ENCODE data around the gene TBC1D4.

TBC1D4 gene

DNA sequence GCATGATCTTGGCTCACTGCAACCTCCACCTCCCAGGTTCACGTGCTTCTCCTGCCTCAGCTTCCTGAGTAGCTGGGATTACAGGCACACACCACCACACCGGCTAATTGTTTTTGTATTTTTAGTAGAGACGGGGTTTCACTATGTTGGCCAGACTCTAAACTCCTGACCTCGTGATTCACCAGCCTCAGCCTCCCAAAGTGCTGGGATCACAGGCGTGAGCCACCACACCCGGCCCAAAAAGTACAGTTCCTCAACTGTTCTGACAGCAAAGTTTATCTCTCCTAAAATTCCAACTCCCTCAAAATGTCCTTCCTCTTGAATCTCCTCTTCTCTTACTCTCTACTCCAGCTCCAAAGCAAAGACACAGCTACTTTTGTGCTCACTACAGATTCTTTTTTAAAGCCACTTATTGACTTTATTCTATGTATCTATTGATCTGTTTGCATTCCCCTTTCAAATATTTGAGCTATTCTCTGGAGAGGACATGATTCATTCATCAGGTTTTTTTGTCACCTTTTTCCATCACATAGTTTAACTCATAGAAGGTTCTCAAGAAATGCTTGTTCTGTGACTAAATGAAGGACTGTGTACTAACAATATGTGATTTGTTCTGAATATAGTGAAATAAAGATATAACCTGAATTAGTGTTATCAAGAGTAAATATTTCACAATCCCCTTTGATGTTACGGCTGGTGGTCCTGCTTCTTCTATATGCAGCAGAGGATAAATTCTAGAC is 142.2 kb downstream of the TBC1D4 start:
- Histone ChIP-seq H3K9me3 (ENCODE audit: insufficient read depth, low read depth, low read length) (no peaks in the 10 kb centered on the region), H2BK5ac (ENCODE audit: low read depth, low read length, poor library complexity) (no peak overlapping the region), H3K4ac (ENCODE audit: low read depth, low read length) (no peak overlapping the region), H3K14ac (ENCODE audit: low read length) (no peak overlapping the region), H2AFZ (ENCODE audit: insufficient read depth, low read length, poor library complexity) (no peak overlapping the region), H4K8ac (ENCODE audit: low read depth, low read length) (no peak overlapping the region), H3K36me3 (ENCODE audit: control insufficient read depth in 1 of 2, insufficient read depth in 2 of 2, low read length in 2 of 2) (peaks cover 0 to 2% of the 10 kb centered on the region in 2 experiments), H3K4me2 (ENCODE audit: low read length) (no peak overlapping the region), H3K18ac (ENCODE audit: low read length) (no peak overlapping the region), H3K4me3 (ENCODE audit: low read depth, low read length) (no peak overlapping the region), H3K23ac (ENCODE audit: low read length) (no peak overlapping the region), H3K79me1 (ENCODE audit: low read length) (no peaks in the 10 kb centered on the region), H2BK120ac (ENCODE audit: insufficient read depth, low read length, poor library complexity) (no peak overlapping the region), H3K27me3 (ENCODE audit: insufficient read depth, low read length) (no peaks in the 10 kb centered on the region), H3K79me2 (ENCODE audit: control insufficient read depth, insufficient read depth, low read length, poor library complexity) (no peaks in the 10 kb centered on the region), H3K9ac (ENCODE audit: low read length) (no peak overlapping the region), H4K91ac (ENCODE audit: low read depth, low read length) (no peak overlapping the region), H4K12ac (ENCODE audit: low read depth, low read length) (no peak overlapping the region), H2BK12ac (ENCODE audit: low read length) (no peak overlapping the region), H2AK5ac (ENCODE audit: low read length) (no peak overlapping the region), H3K27ac (ENCODE audit: low read depth, low read length) (no peak overlapping the region), H3K4me1 (ENCODE audit: control insufficient read depth in 1 of 2, insufficient read depth in 2 of 2, low read length in 2 of 2) (no peaks in the 10 kb centered on the region)
- no CpG with 5 or more reads among the region's 7 CpGs for WGBS (ENCODE audit: extremely low coverage, insufficient coverage, insufficient read length)
- no peak for DNase-seq

DNA sequence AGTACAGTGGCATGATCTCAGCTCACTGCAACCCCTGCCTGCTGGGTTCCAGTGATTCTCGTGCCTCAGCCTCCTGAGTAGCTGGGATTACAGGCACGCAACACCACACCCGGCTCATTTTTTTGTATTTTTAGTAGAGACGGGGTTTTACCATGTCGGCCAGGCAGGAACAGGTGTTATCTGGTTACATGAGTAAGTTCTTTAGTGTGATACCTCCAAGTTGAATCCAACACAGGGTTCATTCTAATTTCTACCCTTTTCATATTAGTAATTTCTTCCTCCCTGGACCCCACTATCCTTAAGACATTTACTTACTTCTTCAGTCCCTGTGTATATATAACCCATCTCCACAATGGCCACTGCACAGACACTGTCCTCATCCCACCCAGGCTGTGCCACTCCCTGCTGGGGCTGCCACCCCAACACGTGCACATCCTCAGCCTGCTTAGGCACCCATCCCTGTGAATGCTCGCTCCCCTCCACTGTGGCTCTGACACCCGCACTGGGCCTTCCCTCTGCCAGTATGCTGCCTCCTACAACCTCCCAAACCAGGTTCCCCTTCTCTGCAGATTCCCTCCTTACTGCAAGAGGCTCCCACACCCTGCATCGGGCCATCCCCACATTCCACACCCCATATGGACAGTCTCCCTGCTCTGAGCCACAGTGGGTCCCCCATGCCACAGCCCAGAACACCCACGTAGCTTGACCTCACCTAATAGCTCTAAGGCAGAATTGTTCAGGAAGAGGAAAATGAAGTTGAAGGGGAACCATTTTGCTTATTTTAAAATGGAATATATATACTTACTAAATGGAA is 147.1 kb downstream of the TBC1D4 start:
- Histone ChIP-seq H4K8ac (ENCODE audit: low read depth, low read length) (no peak overlapping the region), H4K91ac (ENCODE audit: low read depth, low read length) (no peak overlapping the region), H3K27me3 (ENCODE audit: insufficient read depth, low read length) (no peaks in the 10 kb centered on the region), H3K79me1 (ENCODE audit: low read length) (no peaks in the 10 kb centered on the region), H3K18ac (ENCODE audit: low read length) (no peak overlapping the region), H3K4ac (ENCODE audit: low read depth, low read length) (no peak overlapping the region), H4K12ac (ENCODE audit: low read depth, low read length) (no peak overlapping the region), H2AFZ (ENCODE audit: insufficient read depth, low read length, poor library complexity) (no peak overlapping the region), H2AK5ac (ENCODE audit: low read length) (no peak overlapping the region), H3K14ac (ENCODE audit: low read length) (no peak overlapping the region), H3K27ac (ENCODE audit: low read depth, low read length) (no peak overlapping the region), H3K4me3 (ENCODE audit: low read depth, low read length) (no peak overlapping the region), H3K9ac (ENCODE audit: low read length) (no peak overlapping the region), H2BK120ac (ENCODE audit: insufficient read depth, low read length, poor library complexity) (no peak overlapping the region), H3K79me2 (ENCODE audit: control insufficient read depth, insufficient read depth, low read length, poor library complexity) (no peaks in the 10 kb centered on the region), H3K36me3 (ENCODE audit: control insufficient read depth in 1 of 2, insufficient read depth in 2 of 2, low read length in 2 of 2) (peaks cover 0 to 2% of the 10 kb centered on the region in 2 experiments), H3K4me1 (ENCODE audit: control insufficient read depth in 1 of 2, insufficient read depth in 2 of 2, low read length in 2 of 2) (no peaks in the 10 kb centered on the region), H3K9me3 (ENCODE audit: insufficient read depth, low read depth, low read length) (no peaks in the 10 kb centered on the region), H2BK5ac (ENCODE audit: low read depth, low read length, poor library complexity) (no peak overlapping the region), H2BK12ac (ENCODE audit: low read length) (no peak overlapping the region), H3K23ac (ENCODE audit: low read length) (no peak overlapping the region), H3K4me2 (ENCODE audit: low read length) (no peak overlapping the region)
- WGBS (ENCODE audit: extremely low coverage, insufficient coverage, insufficient read length), result no CpG with 5 or more reads among the region's 10 CpGs
- no peak for DNase-seq

GRCh38 chr13:75333103-75333502 is 148.9 kb downstream of the TBC1D4 start:
- Histone ChIP-seq H3K4me3 (ENCODE audit: low read depth, low read length) (no peak overlapping the region), H3K18ac (ENCODE audit: low read length) (no peak overlapping the region), H2BK5ac (ENCODE audit: low read depth, low read length, poor library complexity) (no peak overlapping the region), H3K4me1 (ENCODE audit: control insufficient read depth in 1 of 2, insufficient read depth in 2 of 2, low read length in 2 of 2) (no peaks in the 10 kb centered on the region), H3K27ac (ENCODE audit: low read depth, low read length) (no peak overlapping the region), H3K79me1 (ENCODE audit: low read length) (no peaks in the 10 kb centered on the region), H2BK120ac (ENCODE audit: insufficient read depth, low read length, poor library complexity) (no peak overlapping the region), H3K36me3 (ENCODE audit: control insufficient read depth in 1 of 2, insufficient read depth in 2 of 2, low read length in 2 of 2) (peaks cover 0 to 2% of the 10 kb centered on the region in 2 experiments), H3K4me2 (ENCODE audit: low read length) (no peak overlapping the region), H2BK12ac (ENCODE audit: low read length) (no peak overlapping the region), H3K27me3 (ENCODE audit: insufficient read depth, low read length) (no peaks in the 10 kb centered on the region), H3K79me2 (ENCODE audit: control insufficient read depth, insufficient read depth, low read length, poor library complexity) (no peaks in the 10 kb centered on the region), H3K9ac (ENCODE audit: low read length) (no peak overlapping the region), H4K8ac (ENCODE audit: low read depth, low read length) (no peak overlapping the region), H2AK5ac (ENCODE audit: low read length) (no peak overlapping the region), H3K4ac (ENCODE audit: low read depth, low read length) (no peak overlapping the region), H4K12ac (ENCODE audit: low read depth, low read length) (no peak overlapping the region), H2AFZ (ENCODE audit: insufficient read depth, low read length, poor library complexity) (no peak overlapping the region), H4K91ac (ENCODE audit: low read depth, low read length) (no peak overlapping the region), H3K14ac (ENCODE audit: low read length) (no peak overlapping the region), H3K23ac (ENCODE audit: low read length) (no peak overlapping the region), H3K9me3 (ENCODE audit: insufficient read depth, low read depth, low read length) (no peaks in the 10 kb centered on the region)
- WGBS (ENCODE audit: extremely low coverage, insufficient coverage, insufficient read length), result no CpG with 5 or more reads among the region's 1 CpG
- no peak for DNase-seq

DNA sequence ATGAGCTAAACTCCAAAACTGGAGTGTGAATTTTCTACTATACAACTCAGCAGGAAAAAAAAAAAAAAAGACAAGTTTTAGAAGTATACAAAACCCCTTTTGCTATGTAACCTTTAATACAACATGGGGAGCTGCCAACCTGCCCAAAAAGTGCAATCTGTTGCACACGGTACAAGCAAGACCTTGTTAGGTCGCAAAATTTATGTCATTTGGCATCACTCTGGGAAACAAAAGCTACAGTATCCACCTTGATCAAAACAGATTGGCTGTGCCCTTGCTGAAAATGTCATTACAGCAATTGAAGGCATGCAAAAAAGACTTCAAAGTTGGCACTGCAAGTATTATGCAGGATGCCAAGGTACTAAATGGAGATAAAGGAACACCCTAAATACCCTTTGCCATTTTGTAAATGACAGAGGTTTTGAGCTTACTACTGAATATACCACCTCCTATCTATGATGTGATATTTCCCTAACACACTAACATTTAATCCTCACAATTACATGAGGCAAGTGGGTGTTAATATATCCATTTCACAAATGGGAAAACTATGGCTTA is 150.1 kb downstream of the TBC1D4 start:
- DNase-seq, result no peak
- H3K18ac ChIP-seq (ENCODE audit: low read length), result no peak overlapping the region
- H3K4me3 ChIP-seq (ENCODE audit: low read depth, low read length), result no peak overlapping the region
- no peak overlapping the region for H4K12ac ChIP-seq (ENCODE audit: low read depth, low read length)
- H2BK5ac ChIP-seq (ENCODE audit: low read depth, low read length, poor library complexity), result no peak overlapping the region
- no peak overlapping the region for H3K9ac ChIP-seq (ENCODE audit: low read length)
- H3K27me3 ChIP-seq (ENCODE audit: insufficient read depth, low read length), result no peaks in the 10 kb centered on the region
- no peak overlapping the region for H2AK5ac ChIP-seq (ENCODE audit: low read length)
- H3K23ac ChIP-seq (ENCODE audit: low read length), result no peak overlapping the region
- no peaks in the 10 kb centered on the region for H3K4me1 ChIP-seq (ENCODE audit: control insufficient read depth in 1 of 2, insufficient read depth in 2 of 2, low read length in 2 of 2)
- no peak overlapping the region for H3K14ac ChIP-seq (ENCODE audit: low read length)
- H2AFZ ChIP-seq (ENCODE audit: insufficient read depth, low read length, poor library complexity), result no peak overlapping the region
- no peak overlapping the region for H2BK12ac ChIP-seq (ENCODE audit: low read length)
- H3K79me1 ChIP-seq (ENCODE audit: low read length), result no peaks in the 10 kb centered on the region
- no peak overlapping the region for H2BK120ac ChIP-seq (ENCODE audit: insufficient read depth, low read length, poor library complexity)
- H3K36me3 ChIP-seq (ENCODE audit: control insufficient read depth in 1 of 2, insufficient read depth in 2 of 2, low read length in 2 of 2), result peaks cover 0 to 2% of the 10 kb centered on the region in 2 experiments
- H3K9me3 ChIP-seq (ENCODE audit: insufficient read depth, low read depth, low read length), result no peaks in the 10 kb centered on the region
- no peak overlapping the region for H4K8ac ChIP-seq (ENCODE audit: low read depth, low read length)
- H3K27ac ChIP-seq (ENCODE audit: low read depth, low read length), result no peak overlapping the region
- H3K4me2 ChIP-seq (ENCODE audit: low read length), result no peak overlapping the region
- no peak overlapping the region for H3K4ac ChIP-seq (ENCODE audit: low read depth, low read length)
- no peak overlapping the region for H4K91ac ChIP-seq (ENCODE audit: low read depth, low read length)
- no CpG with 5 or more reads among the region's 2 CpGs for WGBS (ENCODE audit: extremely low coverage, insufficient coverage, insufficient read length)
- no peaks in the 10 kb centered on the region for H3K79me2 ChIP-seq (ENCODE audit: control insufficient read depth, insufficient read depth, low read length, poor library complexity)
